Heart left ventricle (tissue), 16 donors: ENCODE measurements around the gene GLG1. TPM values are rescaled to one million over a fixed set of nuclear protein-coding genes. Genes with fewer than 3 reads are reported as not detected.

Experiments
- ATAC-seq, 4 donors: fragments of 200-7000 bp; cut with Tn5 transposase; one replicate each; pipeline ENCODE4 v1.9.1; 2020 to 2022; ENCODE audit warnings: moderate library complexity in 4 of 4, mild to moderate bottlenecking in 3 of 4, moderate number of reproducible peaks in 1 of 4
- DNase-seq, 5 donors: peaks; one replicate each; pipeline ENCODE4 v3.0.0-alpha.2; 2020
- H3K27ac ChIP-seq, 12 donors: fragments of 200-600 bp; sonication (generic) in 4 of 12; one replicate each; pipeline versions ENCODE4 v1.5.0 to v1.8.0; 2016 to 2022; ENCODE audit warnings: mild to moderate bottlenecking in 2 of 12
- H3K27me3 ChIP-seq, 9 donors: fragments of 200-600 bp; sonication (generic) in 2 of 9; one replicate each; pipeline versions ENCODE4 v1.5.1 to v1.8.0; 2016 to 2022; ENCODE audit warnings: mild to moderate bottlenecking in 3 of 9
- H3K36me3 ChIP-seq, 9 donors: fragments of 200-600 bp; sonication (generic) in 2 of 9; one replicate each; pipeline versions ENCODE4 v1.5.0 to v1.8.0; 2018 to 2022; ENCODE audit warnings: mild to moderate bottlenecking in 2 of 9
- H3K4me1 ChIP-seq, 12 donors: fragments of 200-600 bp; sonication (generic) in 4 of 12; one replicate each; pipeline versions ENCODE4 v1.5.0 to v1.8.0; 2016 to 2022; ENCODE audit warnings: mild to moderate bottlenecking in 3 of 12
- H3K4me3 ChIP-seq, 12 donors: fragments of 200-600 bp; sonication (generic) in 4 of 12; one replicate each; pipeline versions ENCODE4 v1.5.0 to v1.8.0; 2017 to 2022; ENCODE audit warnings: mild to moderate bottlenecking in 9 of 12, moderate library complexity in 4 of 12
- H3K9me3 ChIP-seq, 12 donors: fragments of 200-600 bp; sonication (generic) in 4 of 12; one replicate each; pipeline versions ENCODE4 v1.5.0 to v1.8.0; 2016 to 2022; ENCODE audit warnings: mild to moderate bottlenecking in 1 of 12
- POLR2A ChIP-seq, 2 donors: fragments of 450-650 bp; IDR thresholded peaks; one replicate each; pipeline ENCODE4 v1.6.1; 2017; ENCODE audit warnings: antibody characterized with exemption in 2 of 2, mild to moderate bottlenecking in 2 of 2, moderate library complexity in 2 of 2
- WGBS, 4 donors: extraction: QIAGEN DNeasy Blood & Tissue Kit in 2 of 4; methylation state at CpG; one replicate each; pipeline versions ENCODE4 v1.1.5 to v1.1.7; 2013 to 2018; 5-methylcytosine and 5-hydroxymethylcytosine counted together
- intact Hi-C, 10 donors: fragments of 100-400 bp; cut with DNase I; formaldehyde crosslinking; loops; one replicate each; pipeline versions ENCODE4 v1.11.1 to v1.14.2; 2022
- polyA plus RNA-seq, 2 donors: library from polyadenylated mRNA; stranded (reverse); fragments of 200-250 nt; gene quantifications; one replicate each; pipeline ENCODE4 v1.2.3, GENCODE V29; 2013
- total RNA-seq, 9 donors: library from RNA; depleted of rRNA in 2 of 9; stranded (reverse); fragments of >200 nt in 2 of 9; fragmentation: NEBNext Ultra II Directional in 3 of 9; extraction: Animal tissue kit (Norgen Biotek cat#: 25700) in 3 of 9; gene quantifications; one replicate each; pipeline versions ENCODE4 v1.1.0 to v1.2.4, GENCODE V29; 2016 to 2023
- TF ChIP-seq, protein P1 (sequence below), 12 donors: fragments of 200-600 bp; sonication (generic) in 4 of 12; IDR thresholded peaks; one replicate each; pipeline versions ENCODE4 v1.5.0 to v1.8.0; 2018 to 2022; ENCODE audit warnings: antibody characterized with exemption in 12 of 12, mild to moderate bottlenecking in 5 of 12
- donor health status: ischemic (EF 13 %, LVEDD 7.1; RV severe dilation, severe dysfunction).
- donor health status: healthy with polysubstance abuse.
- donor health status: DM: no; HTN: yes; CAD: no.
- donor health status: DM: no; HTN: no; CAD: no.
- donor health status: ischemic (EF 25% LVEDD 6.9; RV normal size, moderate dysfunction).
- donor health status: ischemic (EF 25% LVEDD 5.7; RV mildly dilated, moderate dysfunction).
- donor health status: healthy.
- donor health status: DM: yes; HTN: yes; CAD: no.
- donor health status: ischemic (EF 35%, LVEDD 5.7; RV mildly dilated, moderate dysfunction).
- donor health status: nonischemic (EF 11% LVEDD 7.7; RV severe dilation, severe dysfunction).
- donor health status: DM: yes; HTN: yes; CAD: no.
- donor health status: PGD.
- donor health status: ischemic (EF 29% LVEDD 5.4; RV normal size, mild dysfunction).
- donor health status: nonischemic (EF 23%, LVEDD 6.1; RV moderate dilation, normal function).

The GLG1 gene
- total and polyA plus RNA-seq, 11 donors, result 26.5 to 138 (median 102) TPM

DNA sequence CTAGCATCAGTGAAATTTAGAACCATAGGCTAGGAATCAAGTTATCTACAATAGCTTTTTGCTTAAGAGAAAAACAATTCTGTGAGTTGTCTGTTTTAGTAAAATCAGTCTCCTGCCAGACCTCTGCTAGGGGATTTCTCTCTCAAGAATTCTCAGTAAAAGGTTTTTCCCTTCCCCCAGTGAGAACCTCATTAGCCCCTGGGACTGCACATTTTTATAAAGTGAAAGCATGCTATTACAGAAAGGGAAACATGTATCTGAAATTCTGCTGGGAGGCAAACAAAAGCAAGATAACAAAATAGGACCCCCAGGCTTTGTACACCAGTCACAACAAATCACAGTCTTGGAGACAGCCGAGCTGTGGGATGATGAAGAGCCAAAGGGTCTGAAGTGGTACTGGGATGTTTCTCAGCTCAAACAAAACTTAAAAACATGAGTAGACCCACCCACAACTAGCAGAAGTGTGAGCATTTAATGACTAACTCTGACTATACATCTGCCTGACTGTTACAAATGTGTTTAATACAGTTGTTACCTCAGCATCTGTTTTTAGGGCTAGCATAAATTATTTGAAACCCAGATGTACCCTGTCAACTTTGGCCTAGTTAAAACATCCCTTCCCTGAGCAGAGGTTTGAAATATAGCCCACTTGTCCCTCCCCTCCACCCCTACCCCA, 20.0 kb upstream of the GLG1 start:
- peak overlapping the region in 4 of 12 donors; percentile 15 to 33 (median 19) for H3K27ac ChIP-seq
- 0 to 46% (median 0%) methylated on average over 1 of the region's 1 CpG for WGBS, 4 donors
- TF ChIP-seq, protein P1, sequence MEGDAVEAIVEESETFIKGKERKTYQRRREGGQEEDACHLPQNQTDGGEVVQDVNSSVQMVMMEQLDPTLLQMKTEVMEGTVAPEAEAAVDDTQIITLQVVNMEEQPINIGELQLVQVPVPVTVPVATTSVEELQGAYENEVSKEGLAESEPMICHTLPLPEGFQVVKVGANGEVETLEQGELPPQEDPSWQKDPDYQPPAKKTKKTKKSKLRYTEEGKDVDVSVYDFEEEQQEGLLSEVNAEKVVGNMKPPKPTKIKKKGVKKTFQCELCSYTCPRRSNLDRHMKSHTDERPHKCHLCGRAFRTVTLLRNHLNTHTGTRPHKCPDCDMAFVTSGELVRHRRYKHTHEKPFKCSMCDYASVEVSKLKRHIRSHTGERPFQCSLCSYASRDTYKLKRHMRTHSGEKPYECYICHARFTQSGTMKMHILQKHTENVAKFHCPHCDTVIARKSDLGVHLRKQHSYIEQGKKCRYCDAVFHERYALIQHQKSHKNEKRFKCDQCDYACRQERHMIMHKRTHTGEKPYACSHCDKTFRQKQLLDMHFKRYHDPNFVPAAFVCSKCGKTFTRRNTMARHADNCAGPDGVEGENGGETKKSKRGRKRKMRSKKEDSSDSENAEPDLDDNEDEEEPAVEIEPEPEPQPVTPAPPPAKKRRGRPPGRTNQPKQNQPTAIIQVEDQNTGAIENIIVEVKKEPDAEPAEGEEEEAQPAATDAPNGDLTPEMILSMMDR (IDR thresholded peaks at IDR 0.05), result no peak
- no peak for TF ChIP-seq POLR2A (IDR thresholded peaks at IDR 0.05)
- no peaks in the 10 kb centered on the region for H3K27me3 ChIP-seq
- no peak overlapping the region for H3K4me3 ChIP-seq
- intact Hi-C loops, result loop anchor here in 3 of 10 donors (10.0 kb wide), 3 partner anchors 142 to 322 kb away; no protein-coding TSS in a partner anchor
- DNase-seq (no peak), ATAC-seq (peak in 1 of 4 donors; percentile 44)
- H3K36me3 ChIP-seq, result peaks cover 0 to 100% (median 94%) of the 10 kb centered on the region in 9 donors
- H3K4me1 ChIP-seq, result peaks cover 0 to 22% (median 11%) of the 10 kb centered on the region in 12 donors
- no peaks in the 10 kb centered on the region for H3K9me3 ChIP-seq

DNA sequence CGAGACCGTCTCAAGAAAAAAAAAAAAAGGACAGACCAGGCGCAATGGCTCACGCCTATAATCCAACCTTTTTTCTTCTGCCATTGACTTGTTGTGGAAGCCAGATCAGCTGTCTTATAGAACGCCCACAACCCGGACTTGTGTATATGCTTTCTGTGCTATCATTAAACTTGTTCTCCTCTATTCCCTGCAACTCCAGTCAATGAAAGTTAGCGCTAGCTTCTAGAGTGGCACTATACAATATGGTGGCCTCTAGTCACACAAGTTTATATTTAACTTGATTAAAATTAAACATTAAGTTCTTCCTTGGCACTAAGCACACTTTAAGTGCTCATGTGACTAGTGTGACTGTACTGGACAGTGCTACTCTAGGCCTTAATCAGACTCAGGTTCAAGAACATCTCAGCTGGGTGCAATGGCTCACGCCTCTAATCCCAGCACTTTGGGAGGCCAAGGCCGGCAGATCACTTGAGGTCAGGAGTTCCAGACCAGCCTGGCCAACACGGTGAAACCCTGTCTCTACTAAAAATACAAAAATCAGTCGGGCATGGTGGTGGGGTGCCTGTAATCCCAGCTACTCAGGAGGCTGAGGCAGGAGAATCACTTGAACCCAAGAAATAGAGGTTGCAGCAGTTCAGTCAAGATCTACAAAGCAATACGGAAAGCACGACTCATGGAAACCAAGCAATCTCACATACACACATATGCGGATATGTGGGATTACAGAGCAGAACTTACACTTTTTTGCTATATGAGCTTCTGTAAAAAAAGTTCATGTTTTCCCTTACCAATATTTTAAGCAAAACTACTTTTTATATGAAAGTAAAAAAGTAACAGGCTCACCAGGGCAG, 18.8 kb upstream of the GLG1 start:
- TF ChIP-seq, protein P1 (IDR thresholded peaks at IDR 0.05), result no peak
- TF ChIP-seq POLR2A (IDR thresholded peaks at IDR 0.05), result no peak
- no peak for DNase-seq
- Histone ChIP-seq H3K4me1 (peaks cover 0 to 22% (median 11%) of the 10 kb centered on the region in 12 donors), H3K27ac (no peak overlapping the region), H3K36me3 (peaks cover 0 to 99% (median 86%) of the 10 kb centered on the region in 9 donors), H3K27me3 (no peaks in the 10 kb centered on the region), H3K9me3 (no peaks in the 10 kb centered on the region), H3K4me3 (no peak overlapping the region)
- intact Hi-C loops, result loop anchor here in 3 of 10 donors (10.0 kb wide), 3 partner anchors 141 to 321 kb away; no protein-coding TSS in a partner anchor
- WGBS, 4 donors, result 81 to 92% (median 86%) methylated on average over 14 of the region's 14 CpGs
- peak in 2 of 4 donors; percentile 9 to 42 for ATAC-seq

DNA sequence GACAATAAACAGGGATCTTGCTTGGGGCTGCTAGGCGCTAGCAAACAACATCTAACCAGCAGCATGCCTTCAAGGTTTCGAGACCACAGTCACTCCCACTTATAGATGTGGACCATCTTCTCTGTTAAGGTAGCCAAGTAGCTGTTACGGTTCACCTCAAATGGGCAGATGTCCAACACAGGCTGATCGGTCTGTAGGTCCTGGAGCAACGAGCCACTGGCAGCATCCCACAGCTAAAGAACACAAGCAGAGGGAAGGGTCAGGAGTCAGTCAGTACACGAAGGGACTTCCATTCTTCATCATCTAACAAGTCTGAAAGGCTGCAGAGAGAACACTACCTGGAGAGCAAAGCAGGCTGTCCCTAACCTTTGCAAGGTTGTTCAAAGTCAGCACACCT, 16.9 kb upstream of the GLG1 start:
- peaks cover 0 to 95% (median 73%) of the 10 kb centered on the region in 9 donors for H3K36me3 ChIP-seq
- H3K27ac ChIP-seq, result no peak overlapping the region
- H3K27me3 ChIP-seq, result no peaks in the 10 kb centered on the region
- no peak overlapping the region for H3K4me3 ChIP-seq
- intact Hi-C loops, result loop anchor here in 6 of 10 donors (5.0 to 10.0 kb wide), 6 partner anchors 122 to 319 kb away; no protein-coding TSS in a partner anchor
- TF ChIP-seq, protein P1 (IDR thresholded peaks at IDR 0.05), result no peak
- no peak for TF ChIP-seq POLR2A (IDR thresholded peaks at IDR 0.05)
- WGBS, 4 donors, result 74 to 89% (median 87%) methylated on average over 6 of the region's 6 CpGs
- no peak for ATAC-seq
- H3K9me3 ChIP-seq, result no peaks in the 10 kb centered on the region
- peaks cover 0 to 22% (median 11%) of the 10 kb centered on the region in 12 donors for H3K4me1 ChIP-seq
- DNase-seq, result no peak
